CD4-positive, alpha-beta T cell treated with Interleukin-12 subunit alpha and Interleukin-12 subunit beta, for 1 hour (primary cell): Measurements from ENCODE around the gene LINC00237.

Experiments
- DNase-seq: peaks from one replicate; pipeline ENCODE4 v3.0.0-alpha.2; 2020

The LINC00237 gene

GRCh38 chr20:21092806-21093205 lies 13.4 kb downstream of the LINC00237 start:
- no peak for DNase-seq

- DNase-seq = no peak
Observed at GRCh38 chr20:21090721-21091120, 15.4 kb downstream of the LINC00237 start.

- DNase-seq = no peak
Observed at GRCh38 chr20:21090111-21090618, 16.0 kb downstream of the LINC00237 start.

GRCh38 chr20:21089391-21089790 lies 16.8 kb downstream of the LINC00237 start:
- DNase-seq = no peak

- no peak for DNase-seq
Observed at GRCh38 chr20:21087862-21088540, 18.2 kb downstream of the LINC00237 start.

GRCh38 chr20:21083825-21084325 lies 22.3 kb downstream of the LINC00237 start:
- no peak for DNase-seq

- no peak for DNase-seq
Observed at GRCh38 chr20:21082584-21082983, 23.6 kb downstream of the LINC00237 start.

GRCh38 chr20:21077809-21078345 lies 28.3 kb downstream of the LINC00237 start:
- no peak for DNase-seq

GRCh38 chr20:21076073-21076472 lies 30.1 kb downstream of the LINC00237 start:
- no peak for DNase-seq

GRCh38 chr20:21075471-21075870 lies 30.7 kb downstream of the LINC00237 start:
- DNase-seq = no peak

GRCh38 chr20:21074605-21075336 lies 31.4 kb downstream of the LINC00237 start:
- no peak for DNase-seq

- no peak for DNase-seq
Observed at GRCh38 chr20:21067255-21067654, 38.9 kb downstream of the LINC00237 start.

GRCh38 chr20:21064924-21065323 lies 41.2 kb downstream of the LINC00237 start:
- no peak for DNase-seq

GRCh38 chr20:21063276-21063675 lies 42.9 kb downstream of the LINC00237 start:
- no peak for DNase-seq

GRCh38 chr20:21053002-21053762 lies 53.0 kb downstream of the LINC00237 start:
- DNase-seq = no peak

GRCh38 chr20:21052686-21053001 lies 53.5 kb downstream of the LINC00237 start:
- no peak for DNase-seq

- no peak for DNase-seq
Observed at GRCh38 chr20:21052241-21052640, 53.9 kb downstream of the LINC00237 start.

GRCh38 chr20:21050710-21051109 lies 55.4 kb downstream of the LINC00237 start:
- no peak for DNase-seq

- DNase-seq = no peak
Observed at GRCh38 chr20:21049305-21049828, 56.8 kb downstream of the LINC00237 start.

GRCh38 chr20:21048841-21049273 lies 57.3 kb downstream of the LINC00237 start:
- DNase-seq = peak; percentile 50

- no peak for DNase-seq
Observed at GRCh38 chr20:21047981-21048380, 58.2 kb downstream of the LINC00237 start.

GRCh38 chr20:21046413-21047070 lies 59.6 kb downstream of the LINC00237 start:
- DNase-seq = no peak
